AG04450 (cell line): ENCODE measurements around the gene PAGE4. TPM values are rescaled to one million over a fixed set of nuclear protein-coding genes. Genes with fewer than 3 reads are reported as not detected.

Source experiments
- CTCF ChIA-PET: fragments of 300-600, 350-600 bp; formaldehyde crosslinking; extraction: SDS; loops from one replicate; lab custom pipeline; 2022; ENCODE audit warnings: antibody characterized with exemption, inconsistent platforms; lab: Charles Lee
- POLR2A ChIA-PET: fragments of 350-600 bp; formaldehyde crosslinking; extraction: SDS; loops from one replicate; lab custom pipeline; 2021; ENCODE audit warnings: antibody characterized with exemption, inconsistent platforms; lab: Yijun Ruan, JAX
- DNase-seq: peaks from one replicate; pipeline ENCODE4 v3.0.0-alpha.2; 2011; ENCODE audit warnings: low read depth, low spot score
- H3K27ac ChIP-seq: one replicate; pipeline ENCODE4 v1.5.1; 2012; ENCODE audit warnings: low read depth, low read length, control low read depth
- H3K27me3 ChIP-seq: one replicate; pipeline ENCODE4 v1.6.0; 2012; ENCODE audit warnings: low read length; ENCODE audit not compliant: control insufficient read depth, insufficient read depth
- H3K4me3 ChIP-seq: 2 replicates; pipeline ENCODE4 v1.5.1; 2011; ENCODE audit warnings: mild to moderate bottlenecking, low read depth, low read length, control low read depth
- H3K9me3 ChIP-seq: 2 replicates; pipeline ENCODE4 v1.5.1; 2012; ENCODE audit warnings: low read length; ENCODE audit not compliant: control insufficient read depth, insufficient read depth
- CTCF ChIP-seq: IDR thresholded peaks from 2 replicates; pipeline ENCODE4 v1.5.1; 2011; ENCODE audit warnings: low read depth, low read length, control low read depth, inconsistent platforms
- polyA plus RNA-seq: library from polyadenylated mRNA; depleted of rRNA; stranded (reverse); fragments of >200 nt; gene quantifications from 2 replicates; pipeline ENCODE4 v1.2.3, GENCODE V29; 2011

The PAGE4 gene
- polyA plus RNA-seq, 1 experiment = not detected

DNA sequence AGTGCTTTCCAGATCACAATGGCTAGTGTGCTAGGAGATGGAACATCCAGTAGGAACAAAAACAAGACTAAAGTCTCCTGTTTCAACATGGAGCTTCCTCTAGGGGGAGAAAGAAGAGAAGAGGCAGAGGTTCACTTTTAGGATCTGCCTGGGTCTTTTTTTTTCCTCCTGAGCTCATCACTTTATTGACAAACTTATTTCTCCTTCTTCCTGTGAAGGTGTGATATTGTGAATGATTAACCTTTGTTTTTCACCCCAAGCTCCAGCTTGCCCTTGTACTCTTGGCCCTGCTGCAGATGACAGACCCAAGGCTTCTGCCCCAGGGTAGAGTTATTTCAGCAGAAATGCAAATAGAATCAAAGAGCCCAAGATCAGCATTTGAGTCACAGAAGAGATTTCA lies 13.5 kb downstream of the PAGE4 start:
- no peak overlapping the region for H3K4me3 ChIP-seq
- no peak overlapping the region for H3K27ac ChIP-seq
- ChIA-PET POLR2A (no interaction called here), CTCF (interaction anchor here (1.0 kb wide), 1 partner anchor 34 kb away, joined by 3 read pairs; no protein-coding TSS in a partner anchor)
- no peak for DNase-seq
- no peaks in the 10 kb centered on the region for H3K27me3 ChIP-seq
- TF ChIP-seq CTCF = no peak
- no peaks in the 10 kb centered on the region for H3K9me3 ChIP-seq

GRCh38 chrX:49844611-49845010 lies 15.5 kb downstream of the PAGE4 start:
- no peak for TF ChIP-seq CTCF
- no peaks in the 10 kb centered on the region for H3K27me3 ChIP-seq
- H3K9me3 ChIP-seq = no peaks in the 10 kb centered on the region
- ChIA-PET POLR2A (no interaction called here), CTCF (no interaction called here)
- no peak overlapping the region for H3K4me3 ChIP-seq
- no peak for DNase-seq
- no peak overlapping the region for H3K27ac ChIP-seq

DNA sequence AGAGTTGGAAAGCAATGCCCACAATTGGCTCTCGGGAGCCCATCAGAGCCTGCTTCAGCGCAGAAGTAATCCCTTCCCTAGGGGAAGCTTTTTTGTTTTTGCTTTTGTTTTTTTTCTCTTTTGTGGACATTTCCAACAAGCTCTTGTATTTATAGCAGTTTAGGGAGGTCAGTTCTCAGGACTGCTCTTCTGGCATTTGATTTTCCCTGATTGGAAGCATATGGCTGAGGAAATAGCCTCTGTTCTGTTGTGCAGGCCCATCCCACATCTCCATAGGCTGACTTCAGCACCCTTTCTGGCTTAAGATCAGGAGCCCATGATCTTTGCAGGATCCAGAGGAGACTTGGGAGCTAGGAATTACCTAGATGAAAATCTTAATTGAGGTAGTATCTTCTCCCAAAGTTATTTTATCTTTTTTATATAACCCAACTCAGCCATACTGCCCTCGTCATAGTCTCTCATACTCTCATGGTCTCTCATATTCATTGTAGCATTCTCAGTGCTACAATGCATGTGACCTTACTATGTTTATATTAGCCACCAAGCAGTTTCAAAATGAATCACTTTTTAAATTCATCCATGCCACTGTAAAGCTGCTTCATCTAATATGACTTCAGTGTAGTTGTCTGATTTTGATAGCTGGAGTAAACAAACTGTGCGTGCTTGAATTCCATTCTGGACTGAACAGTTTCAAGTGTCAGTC lies 16.7 kb downstream of the PAGE4 start:
- no peak for TF ChIP-seq CTCF
- ChIA-PET CTCF (no interaction called here), POLR2A (no interaction called here)
- Histone ChIP-seq H3K9me3 (no peaks in the 10 kb centered on the region), H3K27ac (no peak overlapping the region), H3K4me3 (no peak overlapping the region), H3K27me3 (no peaks in the 10 kb centered on the region)
- no peak for DNase-seq

GRCh38 chrX:49846522-49846921 lies 17.4 kb downstream of the PAGE4 start:
- DNase-seq = no peak
- CTCF ChIA-PET = no interaction called here
- POLR2A ChIA-PET = no interaction called here
- H3K27ac ChIP-seq = no peak overlapping the region
- H3K4me3 ChIP-seq = no peak overlapping the region
- no peak for TF ChIP-seq CTCF
- H3K27me3 ChIP-seq = no peaks in the 10 kb centered on the region
- H3K9me3 ChIP-seq = no peaks in the 10 kb centered on the region

DNA sequence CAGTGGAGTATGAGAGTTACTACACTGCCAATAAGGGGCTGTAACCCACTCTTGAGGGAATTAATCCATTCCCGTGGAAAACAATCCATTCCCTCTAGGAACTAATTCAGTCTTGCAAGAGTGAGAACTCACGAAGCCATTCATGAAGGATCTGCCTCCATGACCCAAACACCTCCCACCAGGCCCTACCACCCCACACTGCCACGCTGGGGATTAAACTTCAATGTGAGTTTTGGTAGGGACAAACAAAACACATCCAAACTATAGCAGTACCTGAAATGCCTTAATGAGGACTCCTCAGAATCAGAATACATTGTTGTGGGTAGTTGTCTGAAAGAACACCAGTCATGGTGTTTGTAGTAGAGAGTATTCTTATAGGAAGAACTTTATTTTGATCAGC lies 19.2 kb downstream of the PAGE4 start:
- Histone ChIP-seq H3K27ac (no peak overlapping the region), H3K4me3 (no peak overlapping the region), H3K27me3 (no peaks in the 10 kb centered on the region), H3K9me3 (no peaks in the 10 kb centered on the region)
- ChIA-PET CTCF (interaction anchor here (1.0 kb wide), 1 partner anchor 9 kb away, joined by 6 read pairs; no protein-coding TSS in a partner anchor), POLR2A (no interaction called here)
- DNase-seq = no peak
- TF ChIP-seq CTCF = no peak
